ENCODE measurements around the gene ZNF524.
A peak's percentile ranks its signal among the peaks of the same experiment; 100 is the strongest.

Gene ZNF524

GRCh38 chr19:55616395-55616875 is 16.3 kb downstream of the ZNF524 start:
- Histone ChIP-seq H3K4me1 (ENCODE audit: control insufficient read depth, insufficient read depth, low read length) (no peaks in the 10 kb centered on the region), H3K9ac (ENCODE audit: low read depth, low read length) (no peak overlapping the region), H3K36me3 (ENCODE audit: control insufficient read depth, insufficient read depth, low read length) (peaks cover 21% of the 10 kb centered on the region), H3K4me3 (ENCODE audit: low read depth, low read length) (no peak overlapping the region), H3K27me3 (ENCODE audit: control insufficient read depth, insufficient read depth, low read length) (no peaks in the 10 kb centered on the region), H3K9me3 (ENCODE audit: control insufficient read depth, insufficient read depth, low read length) (no peaks in the 10 kb centered on the region)

- Histone ChIP-seq H3K4me3 (ENCODE audit: low read depth, low read length) (no peak overlapping the region), H3K9me3 (ENCODE audit: control insufficient read depth, insufficient read depth, low read length) (no peaks in the 10 kb centered on the region), H3K4me1 (ENCODE audit: control insufficient read depth, insufficient read depth, low read length) (no peaks in the 10 kb centered on the region), H3K36me3 (ENCODE audit: control insufficient read depth, insufficient read depth, low read length) (peaks cover 21% of the 10 kb centered on the region), H3K27me3 (ENCODE audit: control insufficient read depth, insufficient read depth, low read length) (no peaks in the 10 kb centered on the region), H3K9ac (ENCODE audit: low read depth, low read length) (no peak overlapping the region)
Measured at GRCh38 chr19:55617426-55617825, 17.3 kb downstream of the ZNF524 start.

GRCh38 chr19:55618426-55618825 is 18.3 kb downstream of the ZNF524 start:
- Histone ChIP-seq H3K9me3 (ENCODE audit: control insufficient read depth, insufficient read depth, low read length) (no peaks in the 10 kb centered on the region), H3K4me1 (ENCODE audit: control insufficient read depth, insufficient read depth, low read length) (no peaks in the 10 kb centered on the region), H3K27me3 (ENCODE audit: control insufficient read depth, insufficient read depth, low read length) (no peaks in the 10 kb centered on the region), H3K36me3 (ENCODE audit: control insufficient read depth, insufficient read depth, low read length) (peaks cover 21% of the 10 kb centered on the region), H3K9ac (ENCODE audit: low read depth, low read length) (no peak overlapping the region), H3K4me3 (ENCODE audit: low read depth, low read length) (no peak overlapping the region)

GRCh38 chr19:55619286-55619685 is 19.2 kb downstream of the ZNF524 start:
- Histone ChIP-seq H3K9me3 (ENCODE audit: control insufficient read depth, insufficient read depth, low read length) (no peaks in the 10 kb centered on the region), H3K27me3 (ENCODE audit: control insufficient read depth, insufficient read depth, low read length) (no peaks in the 10 kb centered on the region), H3K36me3 (ENCODE audit: control insufficient read depth, insufficient read depth, low read length) (peaks cover 21% of the 10 kb centered on the region), H3K4me3 (ENCODE audit: low read depth, low read length) (no peak overlapping the region), H3K4me1 (ENCODE audit: control insufficient read depth, insufficient read depth, low read length) (no peaks in the 10 kb centered on the region), H3K9ac (ENCODE audit: low read depth, low read length) (no peak overlapping the region)

GRCh38 chr19:55620410-55621204 is 20.5 kb downstream of the ZNF524 start:
- H3K4me3 ChIP-seq (ENCODE audit: low read depth, low read length) = no peak overlapping the region
- peaks cover 13% of the 10 kb centered on the region for H3K36me3 ChIP-seq (ENCODE audit: control insufficient read depth, insufficient read depth, low read length)
- H3K9me3 ChIP-seq (ENCODE audit: control insufficient read depth, insufficient read depth, low read length) = no peaks in the 10 kb centered on the region
- no peaks in the 10 kb centered on the region for H3K27me3 ChIP-seq (ENCODE audit: control insufficient read depth, insufficient read depth, low read length)
- no peak overlapping the region for H3K9ac ChIP-seq (ENCODE audit: low read depth, low read length)
- H3K4me1 ChIP-seq (ENCODE audit: control insufficient read depth, insufficient read depth, low read length) = no peaks in the 10 kb centered on the region

- Histone ChIP-seq H3K4me1 (ENCODE audit: control insufficient read depth, insufficient read depth, low read length) (no peaks in the 10 kb centered on the region), H3K4me3 (ENCODE audit: low read depth, low read length) (no peak overlapping the region), H3K9ac (ENCODE audit: low read depth, low read length) (no peak overlapping the region), H3K36me3 (ENCODE audit: control insufficient read depth, insufficient read depth, low read length) (peaks cover 7% of the 10 kb centered on the region), H3K27me3 (ENCODE audit: control insufficient read depth, insufficient read depth, low read length) (no peaks in the 10 kb centered on the region), H3K9me3 (ENCODE audit: control insufficient read depth, insufficient read depth, low read length) (no peaks in the 10 kb centered on the region)
Measured at GRCh38 chr19:55621205-55621672, 21.2 kb downstream of the ZNF524 start.

- Histone ChIP-seq H3K4me3 (ENCODE audit: low read depth, low read length) (no peak overlapping the region), H3K36me3 (ENCODE audit: control insufficient read depth, insufficient read depth, low read length) (peaks cover 4% of the 10 kb centered on the region), H3K4me1 (ENCODE audit: control insufficient read depth, insufficient read depth, low read length) (no peaks in the 10 kb centered on the region), H3K9me3 (ENCODE audit: control insufficient read depth, insufficient read depth, low read length) (no peaks in the 10 kb centered on the region), H3K9ac (ENCODE audit: low read depth, low read length) (no peak overlapping the region), H3K27me3 (ENCODE audit: control insufficient read depth, insufficient read depth, low read length) (no peaks in the 10 kb centered on the region)
Measured at GRCh38 chr19:55621673-55622231, 21.7 kb downstream of the ZNF524 start.

GRCh38 chr19:55622242-55622969 is 22.3 kb downstream of the ZNF524 start:
- H3K4me3 ChIP-seq (ENCODE audit: low read depth, low read length) = no peak overlapping the region
- H3K36me3 ChIP-seq (ENCODE audit: control insufficient read depth, insufficient read depth, low read length) = peaks cover 4% of the 10 kb centered on the region
- no peak overlapping the region for H3K9ac ChIP-seq (ENCODE audit: low read depth, low read length)
- no peaks in the 10 kb centered on the region for H3K9me3 ChIP-seq (ENCODE audit: control insufficient read depth, insufficient read depth, low read length)
- no peaks in the 10 kb centered on the region for H3K27me3 ChIP-seq (ENCODE audit: control insufficient read depth, insufficient read depth, low read length)
- no peaks in the 10 kb centered on the region for H3K4me1 ChIP-seq (ENCODE audit: control insufficient read depth, insufficient read depth, low read length)

- no peak overlapping the region for H3K4me3 ChIP-seq (ENCODE audit: low read depth, low read length)
- no peaks in the 10 kb centered on the region for H3K27me3 ChIP-seq (ENCODE audit: control insufficient read depth, insufficient read depth, low read length)
Measured at GRCh38 chr19:55623130-55623529, 23.0 kb downstream of the ZNF524 start.

GRCh38 chr19:55623561-55623960 is 23.5 kb downstream of the ZNF524 start:
- Histone ChIP-seq H3K9ac (ENCODE audit: low read depth, low read length) (no peak overlapping the region), H3K9me3 (ENCODE audit: control insufficient read depth, insufficient read depth, low read length) (no peaks in the 10 kb centered on the region), H3K36me3 (ENCODE audit: control insufficient read depth, insufficient read depth, low read length) (peaks cover 4% of the 10 kb centered on the region), H3K27me3 (ENCODE audit: control insufficient read depth, insufficient read depth, low read length) (no peaks in the 10 kb centered on the region), H3K4me3 (ENCODE audit: low read depth, low read length) (peak overlapping the region; percentile 15), H3K4me1 (ENCODE audit: control insufficient read depth, insufficient read depth, low read length) (no peaks in the 10 kb centered on the region)

More at GRCh38 chr19:55623130-55623529, 23.0 kb downstream of the ZNF524 start:
- H3K4me1 ChIP-seq (ENCODE audit: control insufficient read depth, insufficient read depth, low read length) = no peaks in the 10 kb centered on the region
- no peaks in the 10 kb centered on the region for H3K9me3 ChIP-seq (ENCODE audit: control insufficient read depth, insufficient read depth, low read length)
- peaks cover 4% of the 10 kb centered on the region for H3K36me3 ChIP-seq (ENCODE audit: control insufficient read depth, insufficient read depth, low read length)
- H3K9ac ChIP-seq (ENCODE audit: low read depth, low read length) = no peak overlapping the region

- Histone ChIP-seq H3K9ac (ENCODE audit: low read depth, low read length) (peak within 1 kb of the TSS; percentile 79), H3K9me3 (ENCODE audit: control insufficient read depth, insufficient read depth, low read length) (no peaks in the 10 kb centered on the region), H3K27me3 (ENCODE audit: control insufficient read depth, insufficient read depth, low read length) (no peaks in the 10 kb centered on the region)
Measured at GRCh38 chr19:55624109-55625003, 24.3 kb downstream of the ZNF524 start, which contains the start of gene ZNF784. Gene ZNF784, minus strand, starts transcription at chr19:55624566. Its CDS starts 5 bp downstream, at chr19:55624561.

More at GRCh38 chr19:55624109-55625003, 24.3 kb downstream of the ZNF524 start, which contains the start of gene ZNF784:
- H3K4me1 ChIP-seq (ENCODE audit: control insufficient read depth, insufficient read depth, low read length) = no peaks in the 10 kb centered on the region
- H3K36me3 ChIP-seq (ENCODE audit: control insufficient read depth, insufficient read depth, low read length) = peaks cover 4% of the 10 kb centered on the region
- peak within 1 kb of the TSS; percentile 64 for H3K4me3 ChIP-seq (ENCODE audit: low read depth, low read length)
